Transverse colon (tissue), 4 donors: ENCODE measurements around the gene TGIF1.

Experiments
- EP300 ChIP-seq: sonication (generic); formaldehyde crosslinking; IDR thresholded peaks from one replicate; pipeline ENCODE4 v1.6.1; 2017; ENCODE audit warnings: antibody characterized with exemption, low read depth
- POLR2A ChIP-seq: fragments of 450-650 bp; IDR thresholded peaks from one replicate; pipeline ENCODE4 v1.6.1; 2016; ENCODE audit warnings: antibody characterized with exemption, mild to moderate bottlenecking, moderate library complexity
- POLR2AphosphoS5 ChIP-seq, 3 donors: sonication (generic); formaldehyde crosslinking; IDR thresholded peaks; one replicate each; pipeline ENCODE4 v1.6.1; 2016; ENCODE audit warnings: antibody characterized with exemption in 3 of 3
- TF ChIP-seq, protein P1 (sequence below), 5 experiments: fragments of 200-600 bp in 3 of 5; fragments of 450-650 bp in 2 of 5; sonication (generic) in 3 of 5; IDR thresholded peaks; 1 replicate in 2 of 5; 2 replicates in 3 of 5; pipeline ENCODE4 v1.5.1; 2016 to 2017; ENCODE audit warnings: antibody characterized with exemption in 5 of 5, inconsistent platforms in 3 of 5, mild to moderate bottlenecking in 2 of 5, moderate library complexity in 1 of 5

DNA sequence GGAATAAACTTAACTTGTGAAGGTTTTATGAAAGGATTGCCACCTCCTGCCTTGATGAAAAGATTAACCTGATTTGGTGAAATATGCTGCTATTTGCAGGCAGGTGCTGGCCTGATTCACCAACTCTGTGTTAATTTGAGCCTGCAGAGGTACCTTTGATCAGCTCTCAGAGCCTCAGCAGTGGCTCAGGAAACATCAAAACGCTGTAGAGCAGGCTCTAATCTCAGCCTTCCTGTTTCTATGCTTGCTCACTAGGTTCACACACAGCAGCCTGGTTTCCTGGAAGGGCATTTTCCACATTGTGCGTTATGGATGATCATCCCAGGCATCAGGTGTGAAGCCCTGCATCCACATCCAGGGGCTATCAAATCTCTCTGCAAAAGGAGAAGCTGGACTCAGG lies 16.9 kb downstream of the TGIF1 start:
- TF ChIP-seq, protein P1, sequence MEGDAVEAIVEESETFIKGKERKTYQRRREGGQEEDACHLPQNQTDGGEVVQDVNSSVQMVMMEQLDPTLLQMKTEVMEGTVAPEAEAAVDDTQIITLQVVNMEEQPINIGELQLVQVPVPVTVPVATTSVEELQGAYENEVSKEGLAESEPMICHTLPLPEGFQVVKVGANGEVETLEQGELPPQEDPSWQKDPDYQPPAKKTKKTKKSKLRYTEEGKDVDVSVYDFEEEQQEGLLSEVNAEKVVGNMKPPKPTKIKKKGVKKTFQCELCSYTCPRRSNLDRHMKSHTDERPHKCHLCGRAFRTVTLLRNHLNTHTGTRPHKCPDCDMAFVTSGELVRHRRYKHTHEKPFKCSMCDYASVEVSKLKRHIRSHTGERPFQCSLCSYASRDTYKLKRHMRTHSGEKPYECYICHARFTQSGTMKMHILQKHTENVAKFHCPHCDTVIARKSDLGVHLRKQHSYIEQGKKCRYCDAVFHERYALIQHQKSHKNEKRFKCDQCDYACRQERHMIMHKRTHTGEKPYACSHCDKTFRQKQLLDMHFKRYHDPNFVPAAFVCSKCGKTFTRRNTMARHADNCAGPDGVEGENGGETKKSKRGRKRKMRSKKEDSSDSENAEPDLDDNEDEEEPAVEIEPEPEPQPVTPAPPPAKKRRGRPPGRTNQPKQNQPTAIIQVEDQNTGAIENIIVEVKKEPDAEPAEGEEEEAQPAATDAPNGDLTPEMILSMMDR (IDR thresholded peaks at IDR 0.05): no peak
- TF ChIP-seq POLR2AphosphoS5 (IDR thresholded peaks at IDR 0.05) (no peak), EP300 (no peak), POLR2A (no peak)
